Fibroblast of villous mesenchyme (primary cell): Measurements from ENCODE around the gene NBEA. TPM values are rescaled to one million over a fixed set of nuclear protein-coding genes. Genes with fewer than 3 reads are reported as not detected.
A peak's percentile ranks its signal among the peaks of the same experiment; 100 is the strongest.
"Not testable (repeated sequence)": the region's sequence is repeated elsewhere in the genome, so short reads cannot be mapped to it uniquely, and the experiment has no call there.

Experiments
- DNase-seq: peaks from one replicate; pipeline ENCODE4 v3.0.0-alpha.2; 2010; ENCODE audit warnings: low read depth
- H3K4me3 ChIP-seq: 2 replicates; pipeline ENCODE4 v1.5.1; 2011; ENCODE audit warnings: low read depth, mild to moderate bottlenecking, low read length
- CTCF ChIP-seq: IDR thresholded peaks from 2 replicates; pipeline ENCODE4 v1.5.1; 2012; ENCODE audit warnings: low read depth, mild to moderate bottlenecking, low read length; ENCODE audit not compliant: insufficient read depth
- total RNA-seq: library from RNA; depleted of rRNA; stranded (reverse); fragments of >200 nt; gene quantifications from 2 replicates; pipeline ENCODE4 v1.2.3, GENCODE V29; 2012

NBEA gene
- total RNA-seq, 1 donor: 9.5 TPM

DNA sequence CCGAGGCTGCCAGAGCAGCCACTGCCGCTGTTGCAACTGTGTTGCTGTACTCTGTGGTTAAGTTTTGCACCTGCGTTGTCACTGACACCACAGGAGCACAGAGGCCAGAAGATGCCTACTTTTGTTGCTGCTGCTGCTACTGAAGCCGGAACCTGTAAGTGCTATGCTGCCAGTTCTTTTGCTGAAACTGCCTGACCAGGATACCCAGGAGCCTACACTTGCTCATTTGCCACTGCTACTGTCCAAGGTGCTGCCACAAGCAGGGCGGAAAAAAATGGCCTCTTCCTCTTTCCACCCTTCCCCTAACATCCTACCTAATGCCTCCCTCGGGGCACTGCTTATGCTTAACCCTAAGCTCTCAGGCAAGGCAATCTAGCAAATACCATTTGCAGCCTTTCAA lies 29.0 kb upstream of the NBEA start:
- DNase-seq: peak; percentile 2
- no peak for TF ChIP-seq CTCF
- no peak overlapping the region for H3K4me3 ChIP-seq

DNA sequence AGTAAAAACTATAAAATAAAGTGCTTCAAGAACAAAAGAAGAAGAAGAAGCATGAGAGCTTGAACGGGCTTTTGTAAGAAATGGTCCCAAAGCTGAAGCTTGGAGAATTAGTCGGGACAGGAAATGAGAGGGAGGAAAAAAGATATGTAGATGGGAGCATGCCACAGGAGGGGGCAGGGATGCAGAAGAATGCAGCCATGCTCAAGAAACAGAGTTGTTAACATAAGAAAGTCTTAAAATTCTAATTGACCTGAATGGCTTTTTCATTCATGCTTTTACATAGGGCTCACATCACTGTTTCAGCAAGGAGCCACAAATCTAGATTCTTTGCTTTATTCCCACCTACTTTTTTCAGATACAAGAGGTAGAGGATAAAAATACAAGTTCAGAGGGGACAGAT lies 27.7 kb upstream of the NBEA start:
- DNase-seq: no peak
- H3K4me3 ChIP-seq: no peak overlapping the region
- TF ChIP-seq CTCF: no peak

GRCh38 chr13:34926508-34926907 lies 15.6 kb upstream of the NBEA start:
- DNase-seq: peak; percentile 33
- no peak overlapping the region for H3K4me3 ChIP-seq
- no peak for TF ChIP-seq CTCF

GRCh38 chr13:34928676-34929075 lies 13.4 kb upstream of the NBEA start:
- H3K4me3 ChIP-seq, DNase-seq: not testable (repeated sequence)

GRCh38 chr13:34931572-34931971 lies 10.5 kb upstream of the NBEA start:
- DNase-seq: no peak

DNA sequence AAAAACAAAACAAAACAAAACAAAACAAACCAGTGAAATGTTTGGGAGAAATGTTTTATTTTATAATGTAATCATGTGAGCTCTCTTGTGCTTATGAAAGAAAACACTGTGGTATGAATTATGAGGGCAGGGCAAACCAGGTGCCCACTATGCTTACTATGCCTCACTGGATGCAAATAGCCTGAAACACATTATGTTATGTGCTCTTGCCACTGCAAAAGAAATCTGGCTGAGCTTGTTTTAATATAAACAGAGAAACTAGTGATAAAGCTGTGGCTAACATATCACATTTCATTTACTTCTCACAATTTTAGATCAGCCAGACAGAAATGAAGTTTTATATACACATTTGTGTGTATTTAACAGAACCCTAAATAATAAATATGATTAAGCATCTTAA lies 8.7 kb upstream of the NBEA start:
- no peak for TF ChIP-seq CTCF
- DNase-seq: no peak
- H3K4me3 ChIP-seq: no peak overlapping the region

More at GRCh38 chr13:34931572-34931971, 10.5 kb upstream of the NBEA start:
- TF ChIP-seq CTCF: no peak
- no peak overlapping the region for H3K4me3 ChIP-seq

GRCh38 chr13:34933786-34934185 lies 8.3 kb upstream of the NBEA start:
- H3K4me3 ChIP-seq: no peak overlapping the region
- TF ChIP-seq CTCF: no peak
- no peak for DNase-seq

DNA sequence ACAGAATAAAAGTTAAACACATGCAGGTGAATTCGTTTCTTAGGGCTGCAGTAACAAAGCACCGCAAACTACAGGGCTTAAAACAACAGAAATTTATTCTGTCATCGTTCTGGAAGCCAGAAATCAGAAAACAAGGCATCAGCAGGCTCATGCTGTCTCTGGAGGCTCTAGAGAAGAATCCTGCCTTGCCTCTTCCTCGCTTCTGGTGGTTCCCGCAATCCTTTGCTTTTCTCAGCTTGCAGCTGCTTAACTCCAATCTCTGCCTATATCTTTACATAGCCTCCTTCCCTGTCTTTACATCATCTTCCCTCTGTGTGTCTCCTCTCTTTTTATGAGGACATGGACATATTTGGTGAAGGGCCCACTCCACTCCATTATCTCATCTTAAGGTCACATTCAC lies 6.2 kb upstream of the NBEA start:
- DNase-seq: no peak
- TF ChIP-seq CTCF: no peak
- H3K4me3 ChIP-seq: no peak overlapping the region
